Non-pigmented ciliary epithelial cell (primary cell): ENCODE measurements around the gene SP2.

Experiments
- DNase-seq: peaks from one replicate; pipeline ENCODE4 v3.0.0-alpha.2; 2010; ENCODE audit warnings: low read depth

Gene SP2

DNA sequence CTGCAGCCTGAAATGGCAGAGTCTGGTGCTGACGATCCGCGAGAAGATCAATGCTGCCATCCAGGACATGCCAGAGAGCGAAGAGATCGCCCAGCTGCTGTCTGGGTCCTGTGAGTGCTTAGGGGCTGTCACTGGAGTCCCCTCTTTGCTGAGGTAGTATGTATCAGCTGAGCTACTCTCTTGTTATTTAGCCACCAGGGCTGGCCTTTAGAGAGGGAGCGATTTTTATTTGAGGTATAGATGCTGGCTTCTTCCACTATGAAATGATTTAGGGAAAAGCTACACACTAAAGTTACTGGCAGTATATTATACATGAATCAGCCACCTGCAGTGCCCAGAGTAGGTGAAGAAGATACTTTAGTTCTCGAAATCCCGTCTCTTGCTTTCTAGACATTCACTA lies 77.5 kb downstream of the SP2 start:
- no peak for DNase-seq

DNA sequence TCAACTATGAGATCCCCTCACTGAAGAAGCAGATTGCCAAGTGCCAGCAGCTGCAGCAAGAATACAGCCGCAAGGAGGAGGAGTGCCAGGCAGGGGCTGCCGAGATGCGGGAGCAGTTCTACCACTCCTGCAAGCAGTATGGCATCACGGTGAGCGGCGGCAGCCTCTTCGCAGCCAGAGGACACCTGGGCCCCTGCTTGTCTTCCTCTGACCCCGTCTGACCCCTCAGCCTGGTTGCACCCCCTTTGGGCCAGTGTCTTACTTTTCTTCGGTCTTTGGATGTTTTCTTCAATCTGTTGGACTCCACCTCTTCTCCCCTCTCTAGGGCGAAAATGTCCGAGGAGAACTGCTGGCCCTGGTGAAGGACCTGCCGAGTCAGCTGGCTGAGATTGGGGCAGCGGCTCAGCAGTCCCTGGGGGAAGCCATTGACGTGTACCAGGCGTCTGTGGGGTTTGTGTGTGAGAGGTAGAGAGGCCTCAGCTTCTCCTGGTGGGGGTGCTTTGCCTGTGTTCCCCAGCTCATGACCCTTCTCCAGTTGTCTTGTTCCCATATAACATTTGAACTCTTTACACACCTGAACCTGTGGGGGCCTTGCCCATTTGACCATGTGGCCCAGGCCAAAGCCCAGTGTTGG lies 79.3 kb downstream of the SP2 start:
- DNase-seq, result no peak

DNA sequence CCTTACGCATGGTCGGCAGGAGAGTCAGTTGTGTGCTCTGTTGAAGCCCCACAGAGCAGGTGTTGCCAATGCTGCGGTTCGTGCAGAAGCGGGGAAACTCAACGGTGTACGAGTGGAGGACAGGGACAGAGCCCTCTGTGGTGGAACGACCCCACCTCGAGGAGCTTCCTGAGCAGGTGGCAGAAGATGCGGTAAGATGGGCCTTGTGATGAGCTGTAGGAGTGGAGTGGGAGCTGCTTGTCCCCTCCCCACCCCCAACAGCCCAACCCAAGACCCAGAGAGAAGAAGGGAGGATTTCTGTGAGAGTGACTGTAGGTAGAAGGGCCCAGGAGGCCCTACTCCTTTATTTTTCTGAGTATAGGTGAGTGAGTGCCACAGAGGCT lies 79.8 kb downstream of the SP2 start:
- DNase-seq, result no peak

DNA sequence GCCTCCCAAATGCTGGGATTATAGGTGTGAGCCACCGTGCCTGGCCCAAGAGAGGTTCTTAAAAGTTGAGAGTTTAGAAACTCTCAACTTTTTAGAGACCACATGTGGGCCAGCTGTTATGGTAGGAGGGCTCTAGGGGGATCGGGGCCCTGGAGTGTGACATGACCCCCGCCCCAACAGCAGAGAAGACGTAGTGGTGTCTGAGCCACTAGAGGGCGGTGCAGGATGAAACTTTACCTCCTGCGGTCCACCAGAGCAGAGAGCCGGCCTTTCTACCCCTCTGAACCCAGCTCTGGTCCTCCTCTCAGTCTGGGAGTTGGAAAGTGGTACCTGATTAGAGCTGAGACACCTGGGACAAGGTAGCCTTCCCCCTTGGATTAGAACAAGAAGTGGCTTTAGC lies 82.3 kb downstream of the SP2 start:
- no peak for DNase-seq
